ENCODE data around the gene SVOPL.
"Not testable (repeated sequence)": the region's sequence is repeated elsewhere in the genome, so short reads cannot be mapped to it uniquely, and the experiment has no call there.

The SVOPL gene

GRCh38 chr7:138701537-138701923 lies 368 bp upstream of the SVOPL start:
- FAIRE-seq (no peak), DNase-seq (ENCODE audit: low spot score) (no peak)

- DNase-seq (ENCODE audit: low spot score) (no peak), FAIRE-seq (no peak)
Measured at GRCh38 chr7:138699661-138700060, 1.5 kb downstream of the SVOPL start.

- DNase-seq (ENCODE audit: low spot score), result no peak
- no peak for FAIRE-seq
Measured at GRCh38 chr7:138698281-138698680, 2.9 kb downstream of the SVOPL start.

- no peak for DNase-seq (ENCODE audit: low spot score)
- FAIRE-seq, result no peak
Measured at GRCh38 chr7:138697535-138698182, 3.5 kb downstream of the SVOPL start.

- not testable (repeated sequence) for FAIRE-seq; DNase-seq (ENCODE audit: low spot score)
Measured at GRCh38 chr7:138695776-138696175, 5.4 kb downstream of the SVOPL start.

- FAIRE-seq, result no peak
Measured at GRCh38 chr7:138695106-138695505, 6.1 kb downstream of the SVOPL start.

GRCh38 chr7:138691178-138691577 lies 10.0 kb downstream of the SVOPL start:
- FAIRE-seq, result no peak
- no peak for DNase-seq (ENCODE audit: low spot score)

More at GRCh38 chr7:138695106-138695505, 6.1 kb downstream of the SVOPL start:
- DNase-seq (ENCODE audit: low spot score), result no peak

- no peak for DNase-seq (ENCODE audit: low spot score)
- no peak for FAIRE-seq
Measured at GRCh38 chr7:138690495-138690894, 10.7 kb downstream of the SVOPL start.

- not testable (repeated sequence) for FAIRE-seq; DNase-seq (ENCODE audit: low spot score)
Measured at GRCh38 chr7:138688037-138688436, 13.1 kb downstream of the SVOPL start.

GRCh38 chr7:138684340-138684739 lies 16.8 kb downstream of the SVOPL start:
- FAIRE-seq, result no peak
- peak; percentile 14 for DNase-seq (ENCODE audit: low spot score)

GRCh38 chr7:138679793-138680192 lies 21.4 kb downstream of the SVOPL start:
- FAIRE-seq, result no peak

GRCh38 chr7:138670594-138670993 lies 30.6 kb downstream of the SVOPL start:
- DNase-seq (ENCODE audit: low spot score), result no peak
- no peak for FAIRE-seq

More at GRCh38 chr7:138679793-138680192, 21.4 kb downstream of the SVOPL start:
- no peak for DNase-seq (ENCODE audit: low spot score)

- no peak for FAIRE-seq
- no peak for DNase-seq (ENCODE audit: low spot score)
Measured at GRCh38 chr7:138669364-138669763, 31.8 kb downstream of the SVOPL start.

- no peak for FAIRE-seq
- DNase-seq (ENCODE audit: low spot score), result no peak
Measured at GRCh38 chr7:138668946-138669345, 32.2 kb downstream of the SVOPL start.

GRCh38 chr7:138668229-138668596 lies 32.9 kb downstream of the SVOPL start:
- DNase-seq (ENCODE audit: low spot score), result no peak
- FAIRE-seq, result no peak

GRCh38 chr7:138667535-138668228 lies 33.5 kb downstream of the SVOPL start:
- FAIRE-seq (no peak), DNase-seq (ENCODE audit: low spot score) (no peak)

- FAIRE-seq (no peak), DNase-seq (ENCODE audit: low spot score) (no peak)
Measured at GRCh38 chr7:138666385-138666784, 34.8 kb downstream of the SVOPL start.

- DNase-seq (ENCODE audit: low spot score) (no peak), FAIRE-seq (no peak)
Measured at GRCh38 chr7:138665669-138666140, 35.5 kb downstream of the SVOPL start.

- FAIRE-seq (no peak), DNase-seq (ENCODE audit: low spot score) (no peak)
Measured at GRCh38 chr7:138665249-138665648, 35.9 kb downstream of the SVOPL start.

GRCh38 chr7:138663725-138664710 lies 37.1 kb downstream of the SVOPL start:
- DNase-seq (ENCODE audit: low spot score) (no peak), FAIRE-seq (no peak)

- no peak for FAIRE-seq
Measured at GRCh38 chr7:138662991-138663320, 38.2 kb downstream of the SVOPL start.

More at GRCh38 chr7:138662991-138663320, 38.2 kb downstream of the SVOPL start:
- no peak for DNase-seq (ENCODE audit: low spot score)
